H1 (cell line): ENCODE measurements around the gene GDPD5. TPM values are rescaled to one million over a fixed set of nuclear protein-coding genes. Genes with fewer than 3 reads are reported as not detected.

Source experiments
- CHD7 ChIP-seq: fragments of 300-600 bp; sonication (generic); IDR thresholded peaks from 2 replicates; pipeline ENCODE4 v1.7.1; 2012; ENCODE audit warnings: low read length, moderate library complexity, mild to moderate bottlenecking, inconsistent platforms; ENCODE audit not compliant: insufficient replicate concordance
- KDM1A ChIP-seq: fragments of 200-600, 300-600 bp; sonication (generic); IDR thresholded peaks from 2 replicates; pipeline ENCODE4 v1.7.1; 2016; ENCODE audit warnings: mild to moderate bottlenecking, low read length, borderline replicate concordance
- polyA plus RNA-seq, 7 experiments: library from polyadenylated mRNA; depleted of rRNA in 3 of 7; stranded (reverse) in 5 of 7; unstranded in 2 of 7; fragments of >200 nt in 5 of 7; fragments of 200-250 nt in 2 of 7; gene quantifications; 1 replicate in 5 of 7; 2 replicates in 1 of 7; 4 replicates in 1 of 7; pipeline versions ENCODE4 v1.2.1 to v1.2.3, GENCODE V29; 2011 to 2013; ENCODE audit warnings: missing spikeins in 2 of 7, mixed read lengths in 2 of 7
- total RNA-seq: library from RNA; stranded (reverse); fragmentation: NEBNext Ultra II Directional; extraction: Animal tissue kit (Norgen Biotek cat#: 25700); gene quantifications from 2 replicates; pipeline ENCODE4 v1.2.1, GENCODE V29; 2021

GDPD5 gene
- total and polyA plus RNA-seq, 2 of the 8 experiments (the other 6 are each of a cell fraction or from before 2014, with no cell fraction given) = 7.8 to 8.6 TPM

GRCh38 chr11:75441804-75442132 is 84.0 kb downstream of the GDPD5 start (continued):
- TF ChIP-seq CHD7 (no peak), KDM1A (no peak)
- TF ChIP-seq, all 59 proteins: peak for 0
